Spleen (tissue), 7 donors: ENCODE results near the gene NUPR1.

ENCODE experiments used
- POLR2A ChIP-seq, 3 donors: fragments of 450-650 bp; IDR thresholded peaks; one replicate each; pipeline ENCODE4 v1.5.1; 2017; ENCODE audit warnings: antibody characterized with exemption in 3 of 3, mild to moderate bottlenecking in 1 of 3
- POLR2AphosphoS5 ChIP-seq, 3 donors: sonication (generic); formaldehyde crosslinking; IDR thresholded peaks; one replicate each; pipeline ENCODE4 v1.5.1; 2017; ENCODE audit warnings: antibody characterized with exemption in 3 of 3
- TF ChIP-seq, protein P1 (sequence below), 11 experiments: fragments of 200-600 bp in 7 of 11; fragments of 450-650 bp in 4 of 11; sonication (generic) in 4 of 11; IDR thresholded peaks in 8 of 11; conservative IDR thresholded peaks in 3 of 11; 1 replicate in 7 of 11; 2 replicates in 4 of 11; pipeline versions ENCODE4 v1.4.0 to v1.8.0; 2016 to 2021; ENCODE audit warnings: antibody characterized with exemption in 11 of 11, inconsistent platforms in 4 of 11, mild to moderate bottlenecking in 1 of 11
- donor health status: DM: no; HTN: no; CAD: no; lungs with moderate emphysema.
- donor health status: DM: no; HTN: no; CAD: no.
- donor health status: DM: no; HTN: no; CAD: no.

GRCh38 chr16:28528463-28528867 is 10.3 kb downstream of the NUPR1 start:
- TF ChIP-seq, protein P1, sequence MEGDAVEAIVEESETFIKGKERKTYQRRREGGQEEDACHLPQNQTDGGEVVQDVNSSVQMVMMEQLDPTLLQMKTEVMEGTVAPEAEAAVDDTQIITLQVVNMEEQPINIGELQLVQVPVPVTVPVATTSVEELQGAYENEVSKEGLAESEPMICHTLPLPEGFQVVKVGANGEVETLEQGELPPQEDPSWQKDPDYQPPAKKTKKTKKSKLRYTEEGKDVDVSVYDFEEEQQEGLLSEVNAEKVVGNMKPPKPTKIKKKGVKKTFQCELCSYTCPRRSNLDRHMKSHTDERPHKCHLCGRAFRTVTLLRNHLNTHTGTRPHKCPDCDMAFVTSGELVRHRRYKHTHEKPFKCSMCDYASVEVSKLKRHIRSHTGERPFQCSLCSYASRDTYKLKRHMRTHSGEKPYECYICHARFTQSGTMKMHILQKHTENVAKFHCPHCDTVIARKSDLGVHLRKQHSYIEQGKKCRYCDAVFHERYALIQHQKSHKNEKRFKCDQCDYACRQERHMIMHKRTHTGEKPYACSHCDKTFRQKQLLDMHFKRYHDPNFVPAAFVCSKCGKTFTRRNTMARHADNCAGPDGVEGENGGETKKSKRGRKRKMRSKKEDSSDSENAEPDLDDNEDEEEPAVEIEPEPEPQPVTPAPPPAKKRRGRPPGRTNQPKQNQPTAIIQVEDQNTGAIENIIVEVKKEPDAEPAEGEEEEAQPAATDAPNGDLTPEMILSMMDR (IDR thresholded peaks at IDR 0.05 in 8 of 11, conservative IDR thresholded peaks at IDR 0.05 in 3 of 11) = no peak
- TF ChIP-seq POLR2A (IDR thresholded peaks at IDR 0.05) (no peak), POLR2AphosphoS5 (IDR thresholded peaks at IDR 0.05) (no peak)
